ENCODE results near the gene CCDC201. TPM values are rescaled to one million over a fixed set of nuclear protein-coding genes. Genes with fewer than 3 reads are reported as not detected.

CCDC201 gene
- total and polyA plus RNA-seq, 8 donors = 0.04 TPM; not detected in 7

GRCh38 chr7:45891462-45892402 is 18.9 kb upstream of the CCDC201 start:
- ATAC-seq (no peak), DNase-seq (no peak)
- peaks cover 18 to 75% of the 10 kb centered on the region in 2 donors for H3K27me3 ChIP-seq
- H3K4me1 ChIP-seq = peaks cover 0 to 8% of the 10 kb centered on the region in 2 donors
- H3K4me3 ChIP-seq = no peak overlapping the region
- H3K27ac ChIP-seq = no peak overlapping the region
- TF ChIP-seq, protein P1, sequence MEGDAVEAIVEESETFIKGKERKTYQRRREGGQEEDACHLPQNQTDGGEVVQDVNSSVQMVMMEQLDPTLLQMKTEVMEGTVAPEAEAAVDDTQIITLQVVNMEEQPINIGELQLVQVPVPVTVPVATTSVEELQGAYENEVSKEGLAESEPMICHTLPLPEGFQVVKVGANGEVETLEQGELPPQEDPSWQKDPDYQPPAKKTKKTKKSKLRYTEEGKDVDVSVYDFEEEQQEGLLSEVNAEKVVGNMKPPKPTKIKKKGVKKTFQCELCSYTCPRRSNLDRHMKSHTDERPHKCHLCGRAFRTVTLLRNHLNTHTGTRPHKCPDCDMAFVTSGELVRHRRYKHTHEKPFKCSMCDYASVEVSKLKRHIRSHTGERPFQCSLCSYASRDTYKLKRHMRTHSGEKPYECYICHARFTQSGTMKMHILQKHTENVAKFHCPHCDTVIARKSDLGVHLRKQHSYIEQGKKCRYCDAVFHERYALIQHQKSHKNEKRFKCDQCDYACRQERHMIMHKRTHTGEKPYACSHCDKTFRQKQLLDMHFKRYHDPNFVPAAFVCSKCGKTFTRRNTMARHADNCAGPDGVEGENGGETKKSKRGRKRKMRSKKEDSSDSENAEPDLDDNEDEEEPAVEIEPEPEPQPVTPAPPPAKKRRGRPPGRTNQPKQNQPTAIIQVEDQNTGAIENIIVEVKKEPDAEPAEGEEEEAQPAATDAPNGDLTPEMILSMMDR (IDR thresholded peaks at IDR 0.05) = no peak
- H3K9me3 ChIP-seq = no peaks in the 10 kb centered on the region
- intact Hi-C loops (cut with DNase I) = no loop called here
- H3K36me3 ChIP-seq = no peaks in the 10 kb centered on the region

- H3K36me3 ChIP-seq = no peaks in the 10 kb centered on the region
- intact Hi-C loops (cut with DNase I) = no loop called here
- ATAC-seq = peak; percentile 32
- no peak overlapping the region for H3K4me3 ChIP-seq
- DNase-seq = peak in 2 of 4 donors; percentile 25 to 43
- TF ChIP-seq, protein P1 (IDR thresholded peaks at IDR 0.05) = peak; percentile 27 to 59
- no peak overlapping the region for H3K27ac ChIP-seq
- peaks cover 18 to 79% of the 10 kb centered on the region in 2 donors for H3K27me3 ChIP-seq
- no peaks in the 10 kb centered on the region for H3K9me3 ChIP-seq
- H3K4me1 ChIP-seq = peaks cover 0 to 8% of the 10 kb centered on the region in 2 donors
Measured at GRCh38 chr7:45890902-45891461, 18.1 kb upstream of the CCDC201 start.

- H3K4me1 ChIP-seq = peaks cover 0 to 8% of the 10 kb centered on the region in 2 donors
- ATAC-seq (no peak), DNase-seq (no peak)
- no peak overlapping the region for H3K27ac ChIP-seq
- peaks cover 18 to 79% of the 10 kb centered on the region in 2 donors for H3K27me3 ChIP-seq
- intact Hi-C loops (cut with DNase I) = no loop called here
- TF ChIP-seq, protein P1 (IDR thresholded peaks at IDR 0.05) = no peak
- no peaks in the 10 kb centered on the region for H3K36me3 ChIP-seq
- no peak overlapping the region for H3K4me3 ChIP-seq
- H3K9me3 ChIP-seq = no peaks in the 10 kb centered on the region
Measured at GRCh38 chr7:45890125-45890901, 17.4 kb upstream of the CCDC201 start.

GRCh38 chr7:45889367-45890067 is 16.6 kb upstream of the CCDC201 start:
- intact Hi-C loops (cut with DNase I) = no loop called here
- Histone ChIP-seq H3K4me3 (no peak overlapping the region), H3K27ac (no peak overlapping the region), H3K4me1 (peaks cover 0 to 8% of the 10 kb centered on the region in 2 donors), H3K27me3 (peaks cover 18 to 79% of the 10 kb centered on the region in 2 donors), H3K9me3 (no peaks in the 10 kb centered on the region), H3K36me3 (no peaks in the 10 kb centered on the region)
- TF ChIP-seq, protein P1 (IDR thresholded peaks at IDR 0.05) = no peak
- DNase-seq (no peak), ATAC-seq (no peak)

All from left lung (tissue), 10 donors.